ENCODE data around the gene SLC26A8. TPM values are rescaled to one million over a fixed set of nuclear protein-coding genes. Genes with fewer than 3 reads are reported as not detected.

SLC26A8 gene
- total and polyA plus RNA-seq, 2 of the 13 experiments (the other 11 are each of a cell fraction or from before 2014, with no cell fraction given), result 0.46 TPM; not detected in 1

DNA sequence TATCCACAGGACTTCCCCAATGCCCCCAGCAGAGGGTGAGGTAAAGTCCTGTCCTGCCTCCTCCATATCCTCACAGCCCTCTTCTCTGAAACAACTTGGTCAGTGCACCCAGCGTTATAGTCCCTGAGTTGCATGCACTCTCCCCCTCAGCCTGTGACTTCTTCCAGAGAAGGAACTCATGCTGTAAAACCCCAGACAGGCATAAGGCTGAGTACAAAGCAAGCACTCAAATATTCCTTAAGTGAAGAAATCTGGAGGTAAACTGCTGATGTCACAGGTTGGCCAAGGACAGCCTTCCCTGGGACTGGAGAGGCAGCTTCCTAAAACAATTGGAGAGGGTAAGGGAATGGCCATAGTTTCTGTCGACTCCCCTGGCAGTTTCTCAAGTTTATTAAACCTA lies 90.6 kb downstream of the SLC26A8 start:
- FAIRE-seq, result no peak
- intact Hi-C loops (cut with micrococcal nuclease; ENCODE audit: unreplicated experiment) (no loop called here), in situ Hi-C loops (cut with HindIII; ENCODE audit: extremely low pct_ligation_motif_present, low pct_unique_long_range_greater_than_20kb) (no loop called here)
- Histone ChIP-seq H4K20me1 (ENCODE audit: insufficient read depth, low read length) (no peaks in the 10 kb centered on the region), H2AFZ (ENCODE audit: low read length) (no peak overlapping the region), H3K9me3 (ENCODE audit: low read length) (no peaks in the 10 kb centered on the region; the same call in 1 of the 2 replicates), H3K4me3 (replicated peaks in 1 of 3; ENCODE audit: insufficient read depth in 1 of 3, low read depth in 2 of 3, low read length in 3 of 3) (no peak overlapping the region), H3K36me3 (replicated peaks in 1 of 2; ENCODE audit: control insufficient read depth in 1 of 2, insufficient read depth in 2 of 2, low read length in 2 of 2) (no peaks in the 10 kb centered on the region), H3K4me2 (ENCODE audit: low read depth, low read length) (no peak overlapping the region), H3K27ac (ENCODE audit: extremely low read length, insufficient read depth, low read length) (no peak overlapping the region), H3K27me3 (ENCODE audit: control insufficient read depth in 1 of 2, insufficient read depth in 2 of 2, low read length in 2 of 2) (no peaks in the 10 kb centered on the region), H3K4me1 (ENCODE audit: insufficient read depth, low read length) (0 out of 2 replicates have a peak, but pooled peaks cover 5% of the 10 kb centered on the region), H3K9ac (ENCODE audit: insufficient read depth, low read depth, low read length) (no peak overlapping the region), H3K79me2 (ENCODE audit: insufficient read depth, low read length) (no peaks in the 10 kb centered on the region)
- peak; percentile 46; the same call in 1 of the 3 replicates for ATAC-seq
- ChIA-PET CTCF (ENCODE audit: low intra/inter-chr PET ratio, low total read pairs) (no interaction called here), POLR2A (no interaction called here)
- no peak for DNase-seq (ENCODE audit: low spot score)
- TF ChIP-seq, protein P1, sequence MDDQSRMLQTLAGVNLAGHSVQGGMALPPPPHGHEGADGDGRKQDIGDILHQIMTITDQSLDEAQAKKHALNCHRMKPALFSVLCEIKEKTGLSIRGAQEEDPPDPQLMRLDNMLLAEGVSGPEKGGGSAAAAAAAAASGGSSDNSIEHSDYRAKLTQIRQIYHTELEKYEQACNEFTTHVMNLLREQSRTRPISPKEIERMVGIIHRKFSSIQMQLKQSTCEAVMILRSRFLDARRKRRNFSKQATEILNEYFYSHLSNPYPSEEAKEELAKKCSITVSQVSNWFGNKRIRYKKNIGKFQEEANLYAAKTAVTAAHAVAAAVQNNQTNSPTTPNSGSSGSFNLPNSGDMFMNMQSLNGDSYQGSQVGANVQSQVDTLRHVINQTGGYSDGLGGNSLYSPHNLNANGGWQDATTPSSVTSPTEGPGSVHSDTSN (CRISPR knock-in tag; IDR thresholded peaks at IDR 0.05; ENCODE audit: borderline replicate concordance), result no peak
- TF ChIP-seq JARID2 (CRISPR knock-in tag; IDR thresholded peaks at IDR 0.05; ENCODE audit: insufficient replicate concordance) (no peak), ZFP37 (CRISPR knock-in tag; IDR thresholded peaks at IDR 0.05; ENCODE audit: borderline replicate concordance) (no peak), SRSF9 (IDR thresholded peaks at IDR 0.05; ENCODE audit: borderline replicate concordance, insufficient read depth, low read depth, low read length, poor library complexity, severe bottlenecking) (no peak), REL (CRISPR knock-in tag; conservative IDR thresholded peaks at IDR 0.05) (no peak), POLR2AphosphoS5 (IDR thresholded peaks at IDR 0.05; ENCODE audit: low read depth, low read length) (no peak)
- TF ChIP-seq, protein P2, sequence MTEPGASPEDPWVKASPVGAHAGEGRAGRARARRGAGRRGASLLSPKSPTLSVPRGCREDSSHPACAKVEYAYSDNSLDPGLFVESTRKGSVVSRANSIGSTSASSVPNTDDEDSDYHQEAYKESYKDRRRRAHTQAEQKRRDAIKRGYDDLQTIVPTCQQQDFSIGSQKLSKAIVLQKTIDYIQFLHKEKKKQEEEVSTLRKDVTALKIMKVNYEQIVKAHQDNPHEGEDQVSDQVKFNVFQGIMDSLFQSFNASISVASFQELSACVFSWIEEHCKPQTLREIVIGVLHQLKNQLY (CRISPR knock-in tag; IDR thresholded peaks at IDR 0.05), result no peak
- TF ChIP-seq, protein P3, sequence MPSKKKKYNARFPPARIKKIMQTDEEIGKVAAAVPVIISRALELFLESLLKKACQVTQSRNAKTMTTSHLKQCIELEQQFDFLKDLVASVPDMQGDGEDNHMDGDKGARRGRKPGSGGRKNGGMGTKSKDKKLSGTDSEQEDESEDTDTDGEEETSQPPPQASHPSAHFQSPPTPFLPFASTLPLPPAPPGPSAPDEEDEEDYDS (CRISPR knock-in tag; IDR thresholded peaks at IDR 0.05), result no peak
- TF ChIP-seq, protein P4, sequence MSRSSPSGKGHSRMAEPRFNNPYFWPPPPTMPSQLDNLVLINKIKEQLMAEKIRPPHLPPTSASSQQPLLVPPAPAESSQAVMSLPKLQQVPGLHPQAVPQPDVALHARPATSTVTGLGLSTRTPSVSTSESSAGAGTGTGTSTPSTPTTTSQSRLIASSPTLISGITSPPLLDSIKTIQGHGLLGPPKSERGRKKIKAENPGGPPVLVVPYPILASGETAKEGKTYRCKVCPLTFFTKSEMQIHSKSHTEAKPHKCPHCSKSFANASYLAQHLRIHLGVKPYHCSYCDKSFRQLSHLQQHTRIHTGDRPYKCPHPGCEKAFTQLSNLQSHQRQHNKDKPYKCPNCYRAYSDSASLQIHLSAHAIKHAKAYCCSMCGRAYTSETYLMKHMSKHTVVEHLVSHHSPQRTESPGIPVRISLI (CRISPR knock-in tag; IDR thresholded peaks at IDR 0.05; ENCODE audit: borderline replicate concordance), result no peak
- TF ChIP-seq, protein P5, sequence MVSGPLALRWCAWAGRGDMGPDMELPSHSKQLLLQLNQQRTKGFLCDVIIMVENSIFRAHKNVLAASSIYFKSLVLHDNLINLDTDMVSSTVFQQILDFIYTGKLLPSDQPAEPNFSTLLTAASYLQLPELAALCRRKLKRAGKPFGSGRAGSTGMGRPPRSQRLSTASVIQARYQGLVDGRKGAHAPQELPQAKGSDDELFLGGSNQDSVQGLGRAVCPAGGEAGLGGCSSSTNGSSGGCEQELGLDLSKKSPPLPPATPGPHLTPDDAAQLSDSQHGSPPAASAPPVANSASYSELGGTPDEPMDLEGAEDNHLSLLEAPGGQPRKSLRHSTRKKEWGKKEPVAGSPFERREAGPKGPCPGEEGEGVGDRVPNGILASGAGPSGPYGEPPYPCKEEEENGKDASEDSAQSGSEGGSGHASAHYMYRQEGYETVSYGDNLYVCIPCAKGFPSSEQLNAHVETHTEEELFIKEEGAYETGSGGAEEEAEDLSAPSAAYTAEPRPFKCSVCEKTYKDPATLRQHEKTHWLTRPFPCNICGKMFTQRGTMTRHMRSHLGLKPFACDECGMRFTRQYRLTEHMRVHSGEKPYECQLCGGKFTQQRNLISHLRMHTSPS (CRISPR knock-in tag; IDR thresholded peaks at IDR 0.05; ENCODE audit: low read depth), result no peak
- no TSS peak for BruUV-seq (replicated peaks)
- 37% methylated on average over 2 of the region's 2 CpGs for WGBS (ENCODE audit: low lambda C conversion rate)
